Lung (tissue), 12 donors: ENCODE data around the gene PRKCQ. TPM values are rescaled to one million over a fixed set of nuclear protein-coding genes. Genes with fewer than 3 reads are reported as not detected.

Experiments used
- ATAC-seq: fragments of 200-7000 bp; cut with Tn5 transposase; one replicate; pipeline ENCODE4 v1.9.1; 2020; ENCODE audit warnings: moderate number of reproducible peaks; ENCODE audit not compliant: insufficient read depth, low FRiP score
- DNase-seq, 3 donors: peaks; one replicate each; pipeline ENCODE4 v3.0.0-alpha.2; 2013 to 2017
- H3K27ac ChIP-seq, 2 donors: one replicate each; pipeline ENCODE4 v1.5.1; 2013; ENCODE audit warnings: mild to moderate bottlenecking in 2 of 2, moderate library complexity in 2 of 2, control low read depth in 1 of 2, inconsistent platforms in 1 of 2, low read depth in 1 of 2, low read length in 1 of 2
- H3K27me3 ChIP-seq, 3 donors: one replicate each; pipeline ENCODE4 v1.5.1; 2013; ENCODE audit warnings: low read length in 2 of 3; ENCODE audit not compliant: control insufficient read depth in 3 of 3, insufficient read depth in 3 of 3
- H3K36me3 ChIP-seq, 4 donors: one replicate each; pipeline ENCODE4 v1.5.1; 2013; ENCODE audit warnings: low read length in 4 of 4, mild to moderate bottlenecking in 1 of 4, moderate library complexity in 1 of 4; ENCODE audit not compliant: control insufficient read depth in 4 of 4, insufficient read depth in 4 of 4
- H3K4me1 ChIP-seq, 5 donors: one replicate each; pipeline ENCODE4 v1.5.1; 2013; ENCODE audit warnings: low read length in 5 of 5, mild to moderate bottlenecking in 2 of 5, moderate library complexity in 1 of 5; ENCODE audit not compliant: control insufficient read depth in 5 of 5, insufficient read depth in 5 of 5
- H3K4me3 ChIP-seq: one replicate; pipeline ENCODE4 v1.5.1; 2013; ENCODE audit warnings: mild to moderate bottlenecking, control low read depth, moderate library complexity
- H3K9ac ChIP-seq, 2 donors: one replicate each; pipeline ENCODE4 v1.5.1; 2013; ENCODE audit warnings: low read length in 2 of 2, control low read depth in 1 of 2; ENCODE audit not compliant: insufficient read depth in 1 of 2
- H3K9me3 ChIP-seq, 4 donors: one replicate each; pipeline ENCODE4 v1.5.1; 2013; ENCODE audit warnings: low read length in 3 of 4, mild to moderate bottlenecking in 1 of 4, moderate library complexity in 1 of 4; ENCODE audit not compliant: control insufficient read depth in 4 of 4, insufficient read depth in 3 of 4
- CTCF ChIP-seq: IDR thresholded peaks from 2 replicates; pipeline ENCODE4 v1.5.1; 2012; ENCODE audit warnings: mild to moderate bottlenecking; ENCODE audit errors: control extremely low read depth, extremely low read depth
- WGBS, 2 donors: extraction: QIAGEN DNeasy Blood & Tissue Kit; methylation state at CpG; one replicate each; pipeline ENCODE4 v1.1.7; 2013; 5-methylcytosine and 5-hydroxymethylcytosine counted together
- polyA plus RNA-seq, 2 donors: library from polyadenylated mRNA; stranded (reverse); fragments of 200-250 nt; gene quantifications; one replicate each; pipeline ENCODE4 v1.2.1, GENCODE V29; 2013
- total RNA-seq, 2 donors: library from RNA; depleted of rRNA in 1 of 2; stranded (reverse); fragments of >200 nt in 1 of 2; gene quantifications; one replicate each; pipeline ENCODE4 v1.2.1, GENCODE V29; 2014 to 2021
- donor health status: control.
- donor health status: control.
- donor health status: Bipolar disorder and iron deficiency.
- donor health status: healthy.
- donor health status: DM: yes; HTN: yes; CAD: no.

The PRKCQ gene
- total and polyA plus RNA-seq, 4 donors: 2.8 to 9.1 (median 7.2) TPM

- 91 to 95% methylated on average over 12 of the region's 12 CpGs for WGBS, 2 donors
- no peak for ATAC-seq
- H3K4me3 ChIP-seq: no peak overlapping the region
- H3K4me1 ChIP-seq: peaks cover 0 to 5% (median 0%) of the 10 kb centered on the region in 5 donors
- no peak overlapping the region for H3K27ac ChIP-seq
- no peak overlapping the region for H3K9ac ChIP-seq
- no peaks in the 10 kb centered on the region for H3K9me3 ChIP-seq
- TF ChIP-seq CTCF: no peak
- no peak for DNase-seq
- no peaks in the 10 kb centered on the region for H3K27me3 ChIP-seq
- H3K36me3 ChIP-seq: no peaks in the 10 kb centered on the region
Observed at GRCh38 chr10:6558759-6559461, 21.2 kb downstream of the PRKCQ start.

- H3K4me3 ChIP-seq: no peak overlapping the region
- H3K27me3 ChIP-seq: no peaks in the 10 kb centered on the region
- H3K4me1 ChIP-seq: peaks cover 0 to 2% (median 0%) of the 10 kb centered on the region in 5 donors
- ATAC-seq: no peak
- H3K9me3 ChIP-seq: no peaks in the 10 kb centered on the region
- no peak for DNase-seq
- H3K36me3 ChIP-seq: no peaks in the 10 kb centered on the region
- H3K27ac ChIP-seq: no peak overlapping the region
- 68 to 74% methylated on average over 2 of the region's 2 CpGs for WGBS, 2 donors
- no peak overlapping the region for H3K9ac ChIP-seq
- TF ChIP-seq CTCF: no peak
Observed at GRCh38 chr10:6558272-6558671, 21.8 kb downstream of the PRKCQ start.

- DNase-seq (no peak), ATAC-seq (no peak)
- WGBS, 2 donors: 73 to 82% methylated on average over 7 of the region's 7 CpGs
- no peak for TF ChIP-seq CTCF
- no peaks in the 10 kb centered on the region for H3K4me1 ChIP-seq
- H3K27ac ChIP-seq: no peak overlapping the region
- H3K27me3 ChIP-seq: no peaks in the 10 kb centered on the region
- H3K4me3 ChIP-seq: no peak overlapping the region
- no peak overlapping the region for H3K9ac ChIP-seq
- no peaks in the 10 kb centered on the region for H3K36me3 ChIP-seq
- no peaks in the 10 kb centered on the region for H3K9me3 ChIP-seq
Observed at GRCh38 chr10:6553937-6554336, 26.1 kb downstream of the PRKCQ start.
